Mucosa of rectum (tissue), 2 donors: ENCODE results near the gene CCN2.
"Not testable (repeated sequence)": the region's sequence is repeated elsewhere in the genome, so short reads cannot be mapped to it uniquely, and the experiment has no call there.

ENCODE experiments used
- H3K27ac ChIP-seq, 2 donors: one replicate each; pipeline ENCODE4 v1.7.0; 2013; ENCODE audit warnings: inconsistent platforms in 2 of 2, low read depth in 2 of 2, low read length in 2 of 2
- H3K27me3 ChIP-seq, 2 donors: one replicate each; pipeline ENCODE4 v1.7.0; 2013; ENCODE audit warnings: low read length in 2 of 2; ENCODE audit not compliant: control insufficient read depth in 2 of 2, insufficient read depth in 2 of 2
- H3K36me3 ChIP-seq, 2 donors: one replicate each; pipeline ENCODE4 v1.7.0; 2013; ENCODE audit warnings: low read length in 2 of 2; ENCODE audit not compliant: control insufficient read depth in 2 of 2, insufficient read depth in 2 of 2
- H3K4me1 ChIP-seq, 2 donors: one replicate each; pipeline ENCODE4 v1.7.0; 2013; ENCODE audit warnings: low read length in 2 of 2, mild to moderate bottlenecking in 1 of 2; ENCODE audit not compliant: control insufficient read depth in 2 of 2, insufficient read depth in 2 of 2
- H3K4me3 ChIP-seq, 2 donors: one replicate each; pipeline ENCODE4 v1.7.0; 2013; ENCODE audit warnings: low read length in 2 of 2
- H3K9ac ChIP-seq, 2 donors: one replicate each; pipeline ENCODE4 v1.7.0; 2013; ENCODE audit warnings: low read length in 2 of 2, low read depth in 1 of 2, mild to moderate bottlenecking in 1 of 2
- H3K9me3 ChIP-seq, 2 donors: one replicate each; pipeline ENCODE4 v1.7.0; 2013; ENCODE audit warnings: low read length in 2 of 2; ENCODE audit not compliant: control insufficient read depth in 2 of 2
- donor health status: healthy.
- donor health status: Normal muscosa, but diverticular disease.

The CCN2 gene

GRCh38 chr6:131910956-131911355 is 40.2 kb downstream of the CCN2 start:
- peaks cover 0 to 2% of the 10 kb centered on the region in 2 donors for H3K27me3 ChIP-seq
- H3K9ac ChIP-seq = no peak overlapping the region
- H3K4me3 ChIP-seq = no peak overlapping the region

GRCh38 chr6:131910219-131910589 is 41.0 kb downstream of the CCN2 start:
- peaks cover 3 to 5% of the 10 kb centered on the region in 2 donors for H3K4me1 ChIP-seq
- no peaks in the 10 kb centered on the region for H3K9me3 ChIP-seq
- peaks cover 0 to 2% of the 10 kb centered on the region in 2 donors for H3K27me3 ChIP-seq
- H3K9ac ChIP-seq = no peak overlapping the region
- H3K36me3 ChIP-seq = no peaks in the 10 kb centered on the region
- H3K27ac ChIP-seq = no peak overlapping the region
- H3K4me3 ChIP-seq = no peak overlapping the region

More at GRCh38 chr6:131910956-131911355, 40.2 kb downstream of the CCN2 start:
- no peak overlapping the region for H3K27ac ChIP-seq
- peaks cover 3 to 5% of the 10 kb centered on the region in 2 donors for H3K4me1 ChIP-seq
- no peaks in the 10 kb centered on the region for H3K36me3 ChIP-seq
- H3K9me3 ChIP-seq = no peaks in the 10 kb centered on the region

GRCh38 chr6:131909408-131910218 is 41.6 kb downstream of the CCN2 start:
- no peaks in the 10 kb centered on the region for H3K36me3 ChIP-seq
- peaks cover 3 to 5% of the 10 kb centered on the region in 2 donors for H3K4me1 ChIP-seq
- H3K4me3 ChIP-seq = no peak overlapping the region
- no peak overlapping the region for H3K9ac ChIP-seq
- H3K9me3 ChIP-seq = no peaks in the 10 kb centered on the region
- no peak overlapping the region for H3K27ac ChIP-seq
- peaks cover 0 to 2% of the 10 kb centered on the region in 2 donors for H3K27me3 ChIP-seq

GRCh38 chr6:131908787-131909186 is 42.4 kb downstream of the CCN2 start:
- not testable (repeated sequence) for H3K9ac ChIP-seq

GRCh38 chr6:131903734-131904133 is 47.4 kb downstream of the CCN2 start:
- not testable (repeated sequence) for H3K9ac ChIP-seq, H3K4me3 ChIP-seq, H3K4me1 ChIP-seq, H3K27me3 ChIP-seq, H3K9me3 ChIP-seq, H3K27ac ChIP-seq, H3K36me3 ChIP-seq

More at GRCh38 chr6:131908787-131909186, 42.4 kb downstream of the CCN2 start:
- not testable (repeated sequence) for H3K9me3 ChIP-seq, H3K36me3 ChIP-seq, H3K27ac ChIP-seq, H3K4me1 ChIP-seq, H3K27me3 ChIP-seq, H3K4me3 ChIP-seq

GRCh38 chr6:131901326-131901873 is 49.8 kb downstream of the CCN2 start:
- not testable (repeated sequence) for H3K9ac ChIP-seq, H3K36me3 ChIP-seq, H3K4me1 ChIP-seq, H3K4me3 ChIP-seq, H3K9me3 ChIP-seq, H3K27ac ChIP-seq, H3K27me3 ChIP-seq

GRCh38 chr6:131900231-131900630 is 50.9 kb downstream of the CCN2 start:
- H3K27me3 ChIP-seq = no peaks in the 10 kb centered on the region
- no peak overlapping the region for H3K4me3 ChIP-seq
- peaks cover 5% of the 10 kb centered on the region in 2 donors for H3K9me3 ChIP-seq
- no peaks in the 10 kb centered on the region for H3K36me3 ChIP-seq
- no peaks in the 10 kb centered on the region for H3K4me1 ChIP-seq
- no peak overlapping the region for H3K9ac ChIP-seq
- no peak overlapping the region for H3K27ac ChIP-seq

- H3K4me3 ChIP-seq = no peak overlapping the region
- no peak overlapping the region for H3K9ac ChIP-seq
- no peaks in the 10 kb centered on the region for H3K36me3 ChIP-seq
- H3K27me3 ChIP-seq = no peaks in the 10 kb centered on the region
- H3K4me1 ChIP-seq = peaks cover 7 to 9% of the 10 kb centered on the region in 2 donors
- H3K9me3 ChIP-seq = peaks cover 5% of the 10 kb centered on the region in 2 donors
- no peak overlapping the region for H3K27ac ChIP-seq
Measured at GRCh38 chr6:131898718-131899117, 52.5 kb downstream of the CCN2 start.
